DND-41 (cell line): ENCODE measurements around the gene MAN2A1.

Source experiments
- EZH2 ChIP-seq: IDR thresholded peaks from 3 replicates; pipeline ENCODE4 v1.6.1; 2012; ENCODE audit warnings: borderline replicate concordance, low read depth, mild to moderate bottlenecking, moderate library complexity, low read length, inconsistent platforms; ENCODE audit not compliant: severe bottlenecking
- TF ChIP-seq, protein P1 (sequence below): IDR thresholded peaks from 2 replicates; pipeline ENCODE4 v1.5.1; 2012; ENCODE audit warnings: borderline replicate concordance, low read length, moderate library complexity, mild to moderate bottlenecking; ENCODE audit not compliant: poor library complexity, severe bottlenecking; ENCODE audit errors: extremely low read depth

DNA sequence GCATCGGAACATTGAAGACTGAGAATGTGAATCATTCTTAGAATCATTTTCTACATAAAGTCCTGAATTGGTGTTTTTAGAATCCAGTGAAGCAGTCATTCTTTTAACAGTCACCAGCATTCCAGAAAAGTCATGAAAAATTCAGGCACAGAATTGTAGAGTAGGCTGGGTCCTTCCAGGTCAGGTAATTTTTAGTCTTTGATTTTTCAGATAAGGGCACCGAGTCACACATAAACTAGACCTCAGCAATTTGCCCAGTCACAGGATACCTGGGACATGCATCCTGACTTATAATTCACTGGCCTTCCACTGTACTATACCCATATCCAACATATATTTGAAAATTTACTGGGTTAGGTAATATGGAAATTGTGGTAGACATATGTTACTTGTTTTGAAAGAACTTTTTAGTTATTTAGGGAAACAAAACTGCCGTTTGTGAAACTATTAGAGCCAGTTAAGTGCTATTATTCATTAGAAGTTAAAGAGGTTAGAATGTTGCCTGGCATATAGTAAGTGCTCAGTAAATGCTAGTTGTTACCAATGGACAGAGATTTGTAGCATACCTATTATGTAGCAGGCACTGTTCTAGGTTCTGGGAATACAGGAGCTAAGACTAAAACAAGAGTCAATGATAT is 10.9 kb downstream of the MAN2A1 start:
- TF ChIP-seq, protein P1, sequence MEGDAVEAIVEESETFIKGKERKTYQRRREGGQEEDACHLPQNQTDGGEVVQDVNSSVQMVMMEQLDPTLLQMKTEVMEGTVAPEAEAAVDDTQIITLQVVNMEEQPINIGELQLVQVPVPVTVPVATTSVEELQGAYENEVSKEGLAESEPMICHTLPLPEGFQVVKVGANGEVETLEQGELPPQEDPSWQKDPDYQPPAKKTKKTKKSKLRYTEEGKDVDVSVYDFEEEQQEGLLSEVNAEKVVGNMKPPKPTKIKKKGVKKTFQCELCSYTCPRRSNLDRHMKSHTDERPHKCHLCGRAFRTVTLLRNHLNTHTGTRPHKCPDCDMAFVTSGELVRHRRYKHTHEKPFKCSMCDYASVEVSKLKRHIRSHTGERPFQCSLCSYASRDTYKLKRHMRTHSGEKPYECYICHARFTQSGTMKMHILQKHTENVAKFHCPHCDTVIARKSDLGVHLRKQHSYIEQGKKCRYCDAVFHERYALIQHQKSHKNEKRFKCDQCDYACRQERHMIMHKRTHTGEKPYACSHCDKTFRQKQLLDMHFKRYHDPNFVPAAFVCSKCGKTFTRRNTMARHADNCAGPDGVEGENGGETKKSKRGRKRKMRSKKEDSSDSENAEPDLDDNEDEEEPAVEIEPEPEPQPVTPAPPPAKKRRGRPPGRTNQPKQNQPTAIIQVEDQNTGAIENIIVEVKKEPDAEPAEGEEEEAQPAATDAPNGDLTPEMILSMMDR = no peak
- no peak for TF ChIP-seq EZH2
